ENCODE data around the gene RCOR1. TPM values are rescaled to one million over a fixed set of nuclear protein-coding genes. Genes with fewer than 3 reads are reported as not detected.

RCOR1 gene
- total RNA-seq, 1 experiment from 2014 or later, result 25.4 TPM

- ATAC-seq (peak; percentile 62), DNase-seq (ENCODE audit: low spot score) (no peak)
- Mint-ChIP-seq H3K27ac (peak overlapping the region; percentile 0), H3K4me3 (no peak overlapping the region), H3K27me3 (ENCODE audit: low read depth) (no peaks in the 10 kb centered on the region), H3K36me3 (no peaks in the 10 kb centered on the region), H3K9me3 (no peaks in the 10 kb centered on the region), H3K4me1 (peaks cover 49% of the 10 kb centered on the region)
- ChIA-PET POLR2A (interaction anchor here (0.6 to 0.7 kb wide), 2 partner anchors 9 to 370 kb away, joined by 4 read pairs; no protein-coding TSS in a partner anchor), CTCF (interaction anchor here (0.7 to 1.8 kb wide), 4 partner anchors 9 to 103 kb away, joined by 3 to 6 read pairs (median 3); no protein-coding TSS in a partner anchor)
- TF ChIP-seq ZNF317 (CRISPR knock-in tag; IDR thresholded peaks at IDR 0.05; ENCODE audit: borderline replicate concordance, low read depth), result no peak
Measured at GRCh38 chr14:102645746-102646440, 53.4 kb downstream of the RCOR1 start.

- H3K27me3 Mint-ChIP-seq (ENCODE audit: low read depth), result no peaks in the 10 kb centered on the region
- CTCF ChIA-PET, result interaction anchor here (1.2 to 1.8 kb wide), 2 partner anchors 8 to 104 kb away, joined by 3 to 6 read pairs; no protein-coding TSS in a partner anchor
- ATAC-seq, result no peak
- H3K4me1 Mint-ChIP-seq, result peaks cover 51% of the 10 kb centered on the region
- no peaks in the 10 kb centered on the region for H3K36me3 Mint-ChIP-seq
- POLR2A ChIA-PET, result interaction anchor here (0.7 kb wide), 1 partner anchor 9 kb away, joined by 4 read pairs; no protein-coding TSS in a partner anchor
- no peaks in the 10 kb centered on the region for H3K9me3 Mint-ChIP-seq
- TF ChIP-seq PRRX2 (CRISPR knock-in tag; IDR thresholded peaks at IDR 0.05) (no peak), KAT7 (CRISPR knock-in tag; IDR thresholded peaks at IDR 0.05; ENCODE audit: borderline replicate concordance) (no peak), ZNF512 (CRISPR knock-in tag; IDR thresholded peaks at IDR 0.05; ENCODE audit: borderline replicate concordance) (no peak), SMAD3 (CRISPR knock-in tag; IDR thresholded peaks at IDR 0.05; ENCODE audit: borderline replicate concordance) (no peak), NFATC4 (CRISPR knock-in tag; IDR thresholded peaks at IDR 0.05) (no peak), ZNF396 (CRISPR knock-in tag; IDR thresholded peaks at IDR 0.05; ENCODE audit: borderline replicate concordance) (no peak), JUN (CRISPR knock-in tag; IDR thresholded peaks at IDR 0.05) (no peak), ZNF317 (CRISPR knock-in tag; IDR thresholded peaks at IDR 0.05; ENCODE audit: borderline replicate concordance, low read depth) (no peak), TEAD1 (CRISPR knock-in tag; IDR thresholded peaks at IDR 0.05) (no peak), SMAD4 (CRISPR knock-in tag; IDR thresholded peaks at IDR 0.05) (no peak), NR3C1 (CRISPR knock-in tag; conservative IDR thresholded peaks at IDR 0.05; ENCODE audit: low read depth) (no peak), ZMAT4 (CRISPR knock-in tag; IDR thresholded peaks at IDR 0.05) (no peak), SOX15 (CRISPR knock-in tag; IDR thresholded peaks at IDR 0.05) (no peak)
- TF ChIP-seq, protein P1, sequence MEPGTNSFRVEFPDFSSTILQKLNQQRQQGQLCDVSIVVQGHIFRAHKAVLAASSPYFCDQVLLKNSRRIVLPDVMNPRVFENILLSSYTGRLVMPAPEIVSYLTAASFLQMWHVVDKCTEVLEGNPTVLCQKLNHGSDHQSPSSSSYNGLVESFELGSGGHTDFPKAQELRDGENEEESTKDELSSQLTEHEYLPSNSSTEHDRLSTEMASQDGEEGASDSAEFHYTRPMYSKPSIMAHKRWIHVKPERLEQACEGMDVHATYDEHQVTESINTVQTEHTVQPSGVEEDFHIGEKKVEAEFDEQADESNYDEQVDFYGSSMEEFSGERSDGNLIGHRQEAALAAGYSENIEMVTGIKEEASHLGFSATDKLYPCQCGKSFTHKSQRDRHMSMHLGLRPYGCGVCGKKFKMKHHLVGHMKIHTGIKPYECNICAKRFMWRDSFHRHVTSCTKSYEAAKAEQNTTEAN (CRISPR knock-in tag; IDR thresholded peaks at IDR 0.05), result no peak
- TF ChIP-seq, protein P2, sequence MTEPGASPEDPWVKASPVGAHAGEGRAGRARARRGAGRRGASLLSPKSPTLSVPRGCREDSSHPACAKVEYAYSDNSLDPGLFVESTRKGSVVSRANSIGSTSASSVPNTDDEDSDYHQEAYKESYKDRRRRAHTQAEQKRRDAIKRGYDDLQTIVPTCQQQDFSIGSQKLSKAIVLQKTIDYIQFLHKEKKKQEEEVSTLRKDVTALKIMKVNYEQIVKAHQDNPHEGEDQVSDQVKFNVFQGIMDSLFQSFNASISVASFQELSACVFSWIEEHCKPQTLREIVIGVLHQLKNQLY (CRISPR knock-in tag; IDR thresholded peaks at IDR 0.05), result no peak
- TF ChIP-seq, protein P3, sequence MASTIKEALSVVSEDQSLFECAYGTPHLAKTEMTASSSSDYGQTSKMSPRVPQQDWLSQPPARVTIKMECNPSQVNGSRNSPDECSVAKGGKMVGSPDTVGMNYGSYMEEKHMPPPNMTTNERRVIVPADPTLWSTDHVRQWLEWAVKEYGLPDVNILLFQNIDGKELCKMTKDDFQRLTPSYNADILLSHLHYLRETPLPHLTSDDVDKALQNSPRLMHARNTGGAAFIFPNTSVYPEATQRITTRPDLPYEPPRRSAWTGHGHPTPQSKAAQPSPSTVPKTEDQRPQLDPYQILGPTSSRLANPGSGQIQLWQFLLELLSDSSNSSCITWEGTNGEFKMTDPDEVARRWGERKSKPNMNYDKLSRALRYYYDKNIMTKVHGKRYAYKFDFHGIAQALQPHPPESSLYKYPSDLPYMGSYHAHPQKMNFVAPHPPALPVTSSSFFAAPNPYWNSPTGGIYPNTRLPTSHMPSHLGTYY (CRISPR knock-in tag; IDR thresholded peaks at IDR 0.05), result no peak
- DNase-seq (ENCODE audit: low spot score), result no peak
- H3K4me3 Mint-ChIP-seq, result no peak overlapping the region
- H3K27ac Mint-ChIP-seq, result peak overlapping the region; percentile 39; the same call in 1 of the 2 replicates
Measured at GRCh38 chr14:102646615-102647014, 54.2 kb downstream of the RCOR1 start.

- peaks cover 6% of the 10 kb centered on the region for H3K36me3 Mint-ChIP-seq
- POLR2A ChIA-PET, result no interaction called here
- H3K9me3 Mint-ChIP-seq, result peaks cover 6% of the 10 kb centered on the region
- H3K27me3 Mint-ChIP-seq (ENCODE audit: low read depth), result no peaks in the 10 kb centered on the region
- H3K27ac Mint-ChIP-seq, result peak overlapping the region; percentile 39; the same call in 1 of the 2 replicates
- DNase-seq (ENCODE audit: low spot score) (no peak), ATAC-seq (no peak)
- CTCF ChIA-PET, result interaction anchor here (2.1 kb wide), 1 partner anchor 58 kb away, joined by 6 read pairs; no protein-coding TSS in a partner anchor
- H3K4me1 Mint-ChIP-seq, result peaks cover 27% of the 10 kb centered on the region
- no peak overlapping the region for H3K4me3 Mint-ChIP-seq
- no peak for TF ChIP-seq ZNF121 (CRISPR knock-in tag; IDR thresholded peaks at IDR 0.05)
- no peak for TF ChIP-seq ZNF532 (CRISPR knock-in tag; IDR thresholded peaks at IDR 0.05; ENCODE audit: borderline replicate concordance)
- TF ChIP-seq GABPB1 (CRISPR knock-in tag; IDR thresholded peaks at IDR 0.05), result no peak
- no peak for TF ChIP-seq ZBTB21 (CRISPR knock-in tag; IDR thresholded peaks at IDR 0.05; ENCODE audit: borderline replicate concordance)
- no peak for TF ChIP-seq JUN (CRISPR knock-in tag; IDR thresholded peaks at IDR 0.05)
- no peak for TF ChIP-seq ZNF416 (CRISPR knock-in tag; IDR thresholded peaks at IDR 0.05)
- no peak for TF ChIP-seq NFYB (CRISPR knock-in tag; conservative IDR thresholded peaks at IDR 0.05; ENCODE audit: low read depth)
- TF ChIP-seq JAZF1 (CRISPR knock-in tag; IDR thresholded peaks at IDR 0.05), result no peak
Measured at GRCh38 chr14:102652194-102652593, 59.7 kb downstream of the RCOR1 start.
